DMS79 treated with DMSO at 0.1 percent for 48 hours (cell line): Measurements from ENCODE around the gene AP2M1.

Source experiments
- DNase-seq: peaks from one replicate; lab custom pipeline; 2025; lab: John Stamatoyannopoulos, UW

Gene AP2M1

GRCh38 chr3:184180165-184180564 is 5.5 kb downstream of the AP2M1 start:
- DNase-seq = no peak

GRCh38 chr3:184181596-184181995 is 6.9 kb downstream of the AP2M1 start:
- no peak for DNase-seq

GRCh38 chr3:184183679-184184078 is 9.0 kb downstream of the AP2M1 start:
- DNase-seq = no peak

GRCh38 chr3:184184546-184185230 is 10.0 kb downstream of the AP2M1 start:
- no peak for DNase-seq

GRCh38 chr3:184185461-184186183 is 11.0 kb downstream of the AP2M1 start:
- DNase-seq = peak; percentile 98

GRCh38 chr3:184186184-184186901 is 11.7 kb downstream of the AP2M1 start, which contains the start of gene ABCF3:
ABCF3 (plus strand) TSS chr3:184186199; CDS start chr3:184186208, 9 bp downstream.
- no peak for DNase-seq

- no peak for DNase-seq
Observed at GRCh38 chr3:184186902-184187207, 12.2 kb downstream of the AP2M1 start.

GRCh38 chr3:184188080-184188479 is 13.4 kb downstream of the AP2M1 start:
- DNase-seq = no peak

GRCh38 chr3:184189421-184189820 is 14.8 kb downstream of the AP2M1 start:
- no peak for DNase-seq

- no peak for DNase-seq
Observed at GRCh38 chr3:184192889-184193288, 18.2 kb downstream of the AP2M1 start.

- DNase-seq = no peak
Observed at GRCh38 chr3:184193991-184194539, 19.4 kb downstream of the AP2M1 start.

GRCh38 chr3:184196536-184196935 is 21.9 kb downstream of the AP2M1 start:
- DNase-seq = no peak

- DNase-seq = no peak
Observed at GRCh38 chr3:184198509-184198908, 23.9 kb downstream of the AP2M1 start.

GRCh38 chr3:184200825-184201224 is 26.2 kb downstream of the AP2M1 start:
- no peak for DNase-seq

- no peak for DNase-seq
Observed at GRCh38 chr3:184203526-184203925, 28.9 kb downstream of the AP2M1 start.

- DNase-seq = no peak
Observed at GRCh38 chr3:184209146-184209923, 34.7 kb downstream of the AP2M1 start.

- DNase-seq = no peak
Observed at GRCh38 chr3:184211297-184211696, 36.6 kb downstream of the AP2M1 start.

- DNase-seq = no peak
Observed at GRCh38 chr3:184211718-184212117, 37.1 kb downstream of the AP2M1 start.

- no peak for DNase-seq
Observed at GRCh38 chr3:184218814-184219213, 44.2 kb downstream of the AP2M1 start.

- DNase-seq = no peak
Observed at GRCh38 chr3:184222521-184222920, 47.9 kb downstream of the AP2M1 start.

GRCh38 chr3:184223946-184224345 is 49.3 kb downstream of the AP2M1 start:
- DNase-seq = no peak

- no peak for DNase-seq
Observed at GRCh38 chr3:184227481-184227935, 52.9 kb downstream of the AP2M1 start.
